Activated CD8-positive, alpha-beta T cell treated with anti-CD3 and anti-CD28 coated beads, Interleukin-2, amount 10 ng/mL, durations not matched to agents 7 days and 5 days (primary cell): Measurements from ENCODE around the gene A2M. TPM values are rescaled to one million over a fixed set of nuclear protein-coding genes. Genes with fewer than 3 reads are reported as not detected.

Experiments used
- ATAC-seq: fragments of 150-1000 bp; cut with Tn5 transposase; one replicate; pipeline ENCODE4 v1.10.0; 2021; ENCODE audit warnings: moderate library complexity
- CTCF ChIA-PET: fragments of 350-600 bp; sonication (Branson Sonifier 250); formaldehyde crosslinking; loops from one replicate; lab custom pipeline; 2021; ENCODE audit warnings: antibody characterized with exemption; lab: Charles Lee
- POLR2A ChIA-PET: fragments of 350-600 bp; sonication (Branson Sonifier 250); formaldehyde crosslinking; loops from one replicate; lab custom pipeline; 2021; ENCODE audit warnings: antibody characterized with exemption; lab: Charles Lee
- DNase-seq: peaks from one replicate; pipeline ENCODE4 v3.0.0-alpha.2; 2020
- H3K27ac Mint-ChIP-seq: one replicate; pipeline ENCODE4 v1.8.0; 2021; ENCODE audit warnings: mild to moderate bottlenecking, mixed read lengths
- H3K27me3 Mint-ChIP-seq: one replicate; pipeline ENCODE4 v1.8.0; 2021; ENCODE audit warnings: low read depth, mixed read lengths
- H3K36me3 Mint-ChIP-seq: one replicate; pipeline ENCODE4 v1.8.0; 2021; ENCODE audit warnings: low read depth, mixed read lengths
- H3K4me1 Mint-ChIP-seq: one replicate; pipeline ENCODE4 v1.8.0; 2021; ENCODE audit warnings: low read depth, mixed read lengths
- H3K4me3 Mint-ChIP-seq: one replicate; pipeline ENCODE4 v1.8.0; 2021; ENCODE audit warnings: mild to moderate bottlenecking, mixed read lengths
- H3K9me3 Mint-ChIP-seq: one replicate; pipeline ENCODE4 v1.8.0; 2022; ENCODE audit warnings: mixed read lengths; ENCODE audit not compliant: insufficient read depth
- total RNA-seq, 2 experiments: library from RNA; stranded (reverse); gene quantifications; one replicate each; pipeline ENCODE4 v1.2.3, GENCODE V29; 2021

The A2M gene
- total RNA-seq, 2 experiments from 2014 or later, result not detected

DNA sequence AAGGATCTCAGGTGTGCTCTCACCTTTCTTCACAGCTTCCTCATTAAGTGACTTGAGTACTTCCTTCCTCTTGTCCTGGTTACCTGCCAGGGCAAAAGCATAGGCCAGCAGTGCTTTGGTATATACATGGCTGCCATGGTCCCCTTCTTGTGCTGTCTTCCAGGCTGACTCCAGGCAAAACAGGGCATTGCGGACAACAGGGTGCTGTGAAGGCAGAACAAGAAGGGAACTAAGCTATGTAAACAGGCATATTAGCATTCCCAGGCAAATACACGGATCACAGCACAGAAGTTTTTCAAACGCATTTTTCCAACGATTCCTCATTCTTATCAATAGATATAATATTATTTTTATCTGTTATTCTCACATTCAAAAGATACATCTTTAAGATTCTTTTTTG is 39.0 kb downstream of the A2M start:
- POLR2A ChIA-PET, result no interaction called here
- Mint-ChIP-seq H3K36me3 (no peaks in the 10 kb centered on the region), H3K27ac (no peak overlapping the region), H3K9me3 (no peaks in the 10 kb centered on the region), H3K27me3 (peaks cover 8% of the 10 kb centered on the region), H3K4me3 (no peak overlapping the region), H3K4me1 (no peaks in the 10 kb centered on the region)
- DNase-seq (no peak), ATAC-seq (no peak)
- CTCF ChIA-PET, result interaction anchor here (1.8 kb wide), 1 partner anchor 13 kb away, joined by 4 read pairs; no protein-coding TSS in a partner anchor

DNA sequence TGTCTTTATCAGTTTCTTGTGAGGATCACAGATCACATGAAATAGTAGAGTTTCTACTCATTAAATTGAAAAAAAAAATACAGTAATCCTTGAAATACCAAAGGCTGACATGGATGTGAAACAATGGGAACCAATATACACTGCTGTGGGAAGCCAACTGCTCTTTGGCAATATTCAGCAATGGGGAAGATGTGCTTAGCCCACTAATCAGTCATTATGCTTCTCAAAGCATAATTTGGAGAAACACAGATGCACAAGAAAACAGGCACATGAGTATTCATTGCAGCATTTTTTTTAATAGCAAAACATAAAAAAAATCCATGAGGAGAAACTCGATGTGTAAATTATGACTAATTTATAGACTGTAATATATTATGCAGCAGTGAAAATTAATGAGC is 40.6 kb downstream of the A2M start:
- Mint-ChIP-seq H3K36me3 (no peaks in the 10 kb centered on the region), H3K9me3 (no peaks in the 10 kb centered on the region), H3K27me3 (peaks cover 10% of the 10 kb centered on the region), H3K4me3 (no peak overlapping the region), H3K27ac (no peak overlapping the region), H3K4me1 (no peaks in the 10 kb centered on the region)
- POLR2A ChIA-PET, result no interaction called here
- ATAC-seq, result no peak
- CTCF ChIA-PET, result interaction anchor here (1.0 to 1.8 kb wide), 2 partner anchors 11 to 531 kb away, joined by 3 to 4 read pairs; no protein-coding TSS in a partner anchor
- DNase-seq, result no peak

DNA sequence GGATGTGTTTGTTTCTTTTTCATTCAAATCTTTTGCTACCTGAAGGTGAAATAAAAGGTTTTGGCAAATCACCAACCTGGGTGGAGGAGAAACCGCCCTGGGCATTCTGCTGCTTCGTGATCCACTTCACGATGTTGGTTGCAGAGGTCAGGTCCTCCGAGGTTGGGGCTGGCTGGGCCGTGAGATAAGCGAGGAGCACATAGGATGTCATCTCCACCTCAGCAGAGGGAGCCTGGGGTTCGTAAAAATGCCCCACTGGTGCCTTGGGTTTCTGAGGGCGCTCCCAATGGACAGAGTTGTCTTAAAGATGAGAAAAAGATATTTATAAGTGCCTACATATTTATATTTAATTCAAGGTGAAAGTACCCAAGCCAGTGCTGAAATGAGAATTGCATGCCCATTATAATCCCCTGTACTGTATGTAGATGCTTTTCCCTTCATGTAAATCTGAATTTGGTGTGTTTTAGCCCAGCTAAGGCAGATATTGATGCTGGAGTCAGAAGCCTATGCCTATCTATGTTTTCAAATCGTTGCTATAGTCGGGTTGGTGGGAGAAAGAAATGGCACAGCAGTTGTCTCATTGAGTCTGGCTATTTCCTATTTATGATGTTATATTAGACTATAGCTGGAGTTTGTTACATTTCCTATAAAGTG is 41.1 kb downstream of the A2M start:
- ATAC-seq (no peak), DNase-seq (no peak)
- CTCF ChIA-PET, result interaction anchor here (1.8 kb wide), 1 partner anchor 11 kb away, joined by 4 read pairs; no protein-coding TSS in a partner anchor
- Mint-ChIP-seq H3K4me1 (no peaks in the 10 kb centered on the region), H3K9me3 (no peaks in the 10 kb centered on the region), H3K27ac (no peak overlapping the region), H3K4me3 (no peak overlapping the region), H3K27me3 (peaks cover 10% of the 10 kb centered on the region), H3K36me3 (no peaks in the 10 kb centered on the region)
- POLR2A ChIA-PET, result no interaction called here

DNA sequence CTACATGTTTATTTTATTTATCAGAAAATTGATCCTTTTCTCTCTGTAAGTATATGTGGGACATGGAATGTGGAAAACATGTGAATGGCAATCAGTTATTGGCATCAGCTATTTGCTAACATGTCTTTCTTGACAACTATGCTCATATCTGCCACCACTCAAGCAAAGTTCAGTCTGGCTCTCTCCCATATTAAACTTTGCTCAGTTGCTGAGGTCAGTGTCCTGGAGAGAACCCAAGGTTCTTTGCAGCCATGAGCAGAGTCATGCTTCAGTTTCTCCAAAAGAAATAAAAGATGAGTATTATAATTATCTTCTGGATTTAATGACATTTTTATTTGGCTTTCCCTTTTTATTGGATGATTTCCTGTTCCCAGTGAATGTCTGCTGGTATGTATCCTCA is 42.6 kb downstream of the A2M start:
- POLR2A ChIA-PET, result no interaction called here
- CTCF ChIA-PET, result interaction anchor here (0.6 kb wide), 1 partner anchor 9 kb away, joined by 3 read pairs; no protein-coding TSS in a partner anchor

DNA sequence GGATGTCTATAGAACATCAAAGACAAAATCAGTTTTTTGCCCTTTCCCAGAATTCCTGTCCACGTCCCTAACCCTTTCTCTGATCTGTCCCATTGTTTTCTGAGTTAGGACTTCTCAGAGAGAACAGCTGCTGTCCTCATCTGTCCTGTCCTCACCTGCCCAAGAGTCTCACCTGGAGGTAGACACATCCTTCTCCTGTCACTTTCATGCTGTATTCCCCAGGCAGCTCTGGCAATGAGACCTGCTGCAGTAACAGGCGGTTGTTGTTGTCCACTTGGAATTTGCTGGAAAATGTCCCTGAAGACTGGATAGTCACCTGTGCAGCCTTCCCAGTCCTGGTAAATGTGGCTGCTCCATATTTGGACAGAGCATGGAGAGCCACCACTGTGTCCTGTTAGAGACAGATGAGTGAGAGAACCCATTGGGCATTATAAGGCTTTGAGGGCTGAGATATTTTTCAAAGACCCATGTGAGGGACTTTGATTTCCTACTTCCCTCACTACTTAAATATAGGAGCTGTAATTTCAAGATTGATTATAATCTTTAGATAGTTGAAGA is 43.2 kb downstream of the A2M start:
- ChIA-PET POLR2A (no interaction called here), CTCF (interaction anchor here (0.6 kb wide), 1 partner anchor 8 kb away, joined by 3 read pairs; no protein-coding TSS in a partner anchor)
- no peaks in the 10 kb centered on the region for H3K36me3 Mint-ChIP-seq
- H3K27ac Mint-ChIP-seq, result no peak overlapping the region
- ATAC-seq (no peak), DNase-seq (no peak)
- H3K4me3 Mint-ChIP-seq, result no peak overlapping the region
- H3K4me1 Mint-ChIP-seq, result no peaks in the 10 kb centered on the region
- H3K9me3 Mint-ChIP-seq, result no peaks in the 10 kb centered on the region
- peaks cover 11% of the 10 kb centered on the region for H3K27me3 Mint-ChIP-seq

More for the DNA sequence above, 42.6 kb downstream of the A2M start:
- Mint-ChIP-seq H3K4me1 (no peaks in the 10 kb centered on the region), H3K27me3 (peaks cover 10% of the 10 kb centered on the region), H3K27ac (no peak overlapping the region), H3K36me3 (no peaks in the 10 kb centered on the region), H3K4me3 (no peak overlapping the region), H3K9me3 (no peaks in the 10 kb centered on the region)
- ATAC-seq (no peak), DNase-seq (no peak)

DNA sequence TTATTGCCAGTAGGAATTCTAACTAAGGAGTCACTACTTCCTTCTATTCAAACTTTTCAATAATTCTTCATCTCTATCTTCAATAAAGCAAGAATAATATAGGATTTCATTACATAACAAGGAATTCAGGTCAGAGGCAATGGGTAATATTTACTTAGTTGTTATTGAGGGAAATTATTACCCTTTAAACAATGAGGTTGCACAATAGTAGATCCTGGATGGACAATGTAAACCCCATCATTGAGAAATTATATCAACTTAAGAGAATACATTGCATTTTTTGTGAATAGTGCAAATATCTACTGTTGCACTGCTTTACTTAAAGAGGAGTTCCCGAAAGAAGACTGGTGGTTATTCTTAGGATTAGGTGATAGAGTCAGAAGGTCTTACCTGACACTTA is 43.8 kb downstream of the A2M start:
- no peaks in the 10 kb centered on the region for H3K4me1 Mint-ChIP-seq
- H3K27ac Mint-ChIP-seq, result no peak overlapping the region
- no peaks in the 10 kb centered on the region for H3K36me3 Mint-ChIP-seq
- H3K4me3 Mint-ChIP-seq, result no peak overlapping the region
- ATAC-seq (no peak), DNase-seq (no peak)
- POLR2A ChIA-PET, result no interaction called here
- CTCF ChIA-PET, result no interaction called here
- H3K9me3 Mint-ChIP-seq, result no peaks in the 10 kb centered on the region
- H3K27me3 Mint-ChIP-seq, result peaks cover 16% of the 10 kb centered on the region

DNA sequence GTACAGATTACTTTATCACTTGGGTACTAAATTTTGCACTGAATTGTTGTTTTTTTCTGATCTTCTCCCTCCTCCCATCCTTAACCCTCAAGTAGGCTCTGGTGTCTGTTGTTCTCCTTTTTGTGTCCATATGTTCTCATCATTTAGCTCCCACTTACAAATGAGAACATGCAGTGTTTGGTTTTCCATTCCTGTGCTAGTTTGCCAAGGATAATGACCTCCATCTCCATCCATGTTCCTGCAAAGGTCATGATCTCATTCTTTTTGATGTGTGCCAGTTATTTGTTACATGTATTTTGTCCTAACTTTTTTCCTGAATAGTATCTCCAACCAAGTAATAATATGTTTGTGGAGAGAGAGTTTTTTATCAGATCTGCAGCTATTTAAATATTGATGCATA is 44.2 kb downstream of the A2M start:
- no peaks in the 10 kb centered on the region for H3K9me3 Mint-ChIP-seq
- no peak overlapping the region for H3K4me3 Mint-ChIP-seq
- ChIA-PET POLR2A (no interaction called here), CTCF (interaction anchor here (0.8 kb wide), 1 partner anchor 43 kb away, joined by 3 read pairs; no protein-coding TSS in a partner anchor)
- DNase-seq, result no peak
- H3K36me3 Mint-ChIP-seq, result no peaks in the 10 kb centered on the region
- no peaks in the 10 kb centered on the region for H3K4me1 Mint-ChIP-seq
- no peak for ATAC-seq
- peaks cover 18% of the 10 kb centered on the region for H3K27me3 Mint-ChIP-seq
- H3K27ac Mint-ChIP-seq, result no peak overlapping the region

DNA sequence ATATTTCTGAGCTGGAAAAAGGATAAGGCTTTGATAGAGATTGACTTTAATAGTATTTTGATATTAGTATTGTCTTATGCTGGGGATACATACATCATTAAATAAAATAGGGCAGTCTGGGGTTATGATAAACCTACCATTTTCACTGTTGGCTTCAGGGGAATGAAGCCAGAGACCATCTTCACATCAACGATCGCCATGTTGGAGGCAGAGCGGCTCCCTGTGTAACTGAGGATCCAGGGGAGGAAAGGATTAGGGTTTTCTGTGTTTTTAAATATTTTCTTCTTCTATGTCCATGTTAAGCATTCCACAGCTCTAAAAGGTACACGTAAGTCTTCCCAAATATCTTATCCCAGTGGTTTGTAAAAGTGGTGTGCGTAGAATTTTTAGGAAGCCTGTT is 45.4 kb downstream of the A2M start:
- H3K27ac Mint-ChIP-seq, result no peak overlapping the region
- no peaks in the 10 kb centered on the region for H3K9me3 Mint-ChIP-seq
- H3K4me1 Mint-ChIP-seq, result no peaks in the 10 kb centered on the region
- H3K4me3 Mint-ChIP-seq, result no peak overlapping the region
- DNase-seq (no peak), ATAC-seq (no peak)
- H3K36me3 Mint-ChIP-seq, result no peaks in the 10 kb centered on the region
- ChIA-PET POLR2A (no interaction called here), CTCF (interaction anchor here (1.3 to 2.4 kb wide), 2 partner anchors 21 to 121 kb away, joined by 3 to 7 read pairs; partner anchors contain the start of gene M6PR)
- peaks cover 25% of the 10 kb centered on the region for H3K27me3 Mint-ChIP-seq

DNA sequence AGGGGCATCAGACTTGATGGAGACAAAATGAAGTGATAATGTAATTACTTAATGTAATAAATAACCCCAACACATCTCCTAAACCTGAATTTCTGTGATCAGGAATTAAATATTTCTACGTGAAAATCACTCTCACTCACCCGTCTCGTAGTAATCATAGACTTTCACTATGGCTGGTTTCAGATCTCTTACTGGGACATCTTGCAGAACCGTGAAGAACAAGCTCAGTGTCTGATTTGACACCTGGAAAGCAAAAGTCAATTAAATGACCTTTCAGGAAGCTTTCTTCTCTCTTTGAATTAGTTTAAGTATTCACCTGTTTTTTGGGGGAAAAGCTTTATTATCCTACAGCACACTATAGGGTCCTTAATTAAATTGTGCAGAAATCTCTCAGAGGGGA is 47.1 kb downstream of the A2M start:
- DNase-seq, result no peak
- H3K9me3 Mint-ChIP-seq, result no peaks in the 10 kb centered on the region
- no peaks in the 10 kb centered on the region for H3K36me3 Mint-ChIP-seq
- no peak overlapping the region for H3K4me3 Mint-ChIP-seq
- ChIA-PET CTCF (interaction anchor here (1.0 to 2.4 kb wide), 2 partner anchors 12 to 19 kb away, joined by 3 to 7 read pairs; no protein-coding TSS in a partner anchor), POLR2A (no interaction called here)
- H3K4me1 Mint-ChIP-seq, result peaks cover 3% of the 10 kb centered on the region
- ATAC-seq, result no peak
- no peak overlapping the region for H3K27ac Mint-ChIP-seq
- peaks cover 31% of the 10 kb centered on the region for H3K27me3 Mint-ChIP-seq

DNA sequence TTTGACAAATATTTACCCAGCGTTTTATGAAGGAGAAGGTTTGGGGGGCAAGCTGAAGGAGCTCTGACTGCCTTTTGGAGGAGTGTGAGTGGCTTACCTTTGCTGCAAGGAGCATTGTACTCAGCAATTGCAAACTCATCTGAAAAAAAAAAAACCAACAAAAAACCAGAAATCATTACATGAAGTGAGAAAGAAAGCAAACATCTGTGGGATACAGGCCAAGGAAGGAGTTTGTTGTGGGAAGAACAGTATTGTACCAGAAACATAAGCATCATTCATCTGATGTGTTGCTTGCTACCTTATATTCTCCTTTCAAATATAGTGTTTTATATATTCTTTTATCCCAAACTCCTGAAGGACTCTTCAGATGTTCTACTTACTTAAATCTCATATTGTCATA is 47.6 kb downstream of the A2M start:
- ChIA-PET CTCF (interaction anchor here (1.0 to 2.4 kb wide), 2 partner anchors 12 to 18 kb away, joined by 3 to 7 read pairs; no protein-coding TSS in a partner anchor), POLR2A (no interaction called here)
- Mint-ChIP-seq H3K27ac (no peak overlapping the region), H3K4me3 (no peak overlapping the region), H3K27me3 (peaks cover 32% of the 10 kb centered on the region), H3K9me3 (no peaks in the 10 kb centered on the region), H3K36me3 (no peaks in the 10 kb centered on the region), H3K4me1 (peaks cover 3% of the 10 kb centered on the region)
- ATAC-seq, result no peak
- DNase-seq, result no peak

DNA sequence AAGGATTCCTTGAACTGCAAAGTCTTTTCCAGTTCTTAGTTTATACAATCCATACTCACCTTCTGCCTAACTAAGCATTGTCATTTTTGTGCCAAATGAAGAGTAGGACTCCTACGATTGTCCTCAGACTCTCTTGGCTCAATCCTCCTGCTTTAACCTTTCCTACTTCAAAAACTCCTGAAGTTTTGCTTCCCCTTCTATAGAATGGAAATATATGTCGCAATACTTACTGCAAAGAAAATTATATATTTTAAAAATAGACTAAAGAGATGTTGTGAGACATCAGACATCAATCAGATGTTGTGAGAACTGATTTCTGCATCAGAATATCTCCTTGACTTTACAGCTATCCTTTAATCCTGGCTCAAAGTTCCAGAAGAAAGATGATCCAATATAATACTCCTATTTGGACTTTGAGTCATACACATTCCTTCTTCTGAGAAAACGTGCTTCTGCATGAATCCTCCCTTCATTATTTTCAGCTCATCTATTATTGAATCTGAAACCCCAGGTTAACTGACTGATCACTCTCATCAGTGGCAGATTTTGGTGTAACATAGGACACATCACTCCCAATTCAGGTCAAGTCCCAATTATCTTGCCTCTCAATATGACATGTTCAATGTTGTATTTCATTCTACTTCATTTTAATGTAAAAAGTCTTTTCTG is 48.8 kb downstream of the A2M start:
- peaks cover 29% of the 10 kb centered on the region for H3K27me3 Mint-ChIP-seq

More for the DNA sequence above, 48.8 kb downstream of the A2M start:
- CTCF ChIA-PET, result no interaction called here
- no peak overlapping the region for H3K27ac Mint-ChIP-seq
- ATAC-seq (no peak), DNase-seq (no peak)
- POLR2A ChIA-PET, result interaction anchor here (0.6 kb wide), 1 partner anchor 187 kb away, joined by 3 read pairs; no protein-coding TSS in a partner anchor
- H3K4me3 Mint-ChIP-seq, result no peak overlapping the region
- H3K36me3 Mint-ChIP-seq, result no peaks in the 10 kb centered on the region
- no peaks in the 10 kb centered on the region for H3K9me3 Mint-ChIP-seq
- H3K4me1 Mint-ChIP-seq, result peaks cover 3% of the 10 kb centered on the region
